Measurements from ENCODE around the gene ZCCHC8.
"Not testable (repeated sequence)": the region's sequence is repeated elsewhere in the genome, so short reads cannot be mapped to it uniquely, and the experiment has no call there.

ZCCHC8 gene

GRCh38 chr12:122469856-122470255 lies 30.9 kb downstream of the ZCCHC8 start:
- DNase-seq, result not testable (repeated sequence)

- DNase-seq, result no peak
Observed at GRCh38 chr12:122467983-122468382, 32.7 kb downstream of the ZCCHC8 start.

GRCh38 chr12:122464317-122465042 lies 36.3 kb downstream of the ZCCHC8 start:
- DNase-seq, result not testable (repeated sequence)

- DNase-seq, result no peak
Observed at GRCh38 chr12:122460641-122461040, 40.1 kb downstream of the ZCCHC8 start.

GRCh38 chr12:122460061-122460460 lies 40.7 kb downstream of the ZCCHC8 start:
- DNase-seq, result no peak

- no peak for DNase-seq
Observed at GRCh38 chr12:122459211-122459610, 41.5 kb downstream of the ZCCHC8 start.

GRCh38 chr12:122458105-122459035 lies 42.4 kb downstream of the ZCCHC8 start:
- no peak for DNase-seq

GRCh38 chr12:122457627-122458026 lies 43.1 kb downstream of the ZCCHC8 start:
- DNase-seq, result no peak

- no peak for DNase-seq
Observed at GRCh38 chr12:122454739-122455138, 46.0 kb downstream of the ZCCHC8 start.

GRCh38 chr12:122454250-122454721 lies 46.4 kb downstream of the ZCCHC8 start:
- DNase-seq, result no peak

GRCh38 chr12:122452701-122453285 lies 47.9 kb downstream of the ZCCHC8 start:
- no peak for DNase-seq

- DNase-seq, result no peak
Observed at GRCh38 chr12:122449317-122449716, 51.4 kb downstream of the ZCCHC8 start.

GRCh38 chr12:122447825-122448224 lies 52.9 kb downstream of the ZCCHC8 start:
- not testable (repeated sequence) for DNase-seq

- DNase-seq, result not testable (repeated sequence)
Observed at GRCh38 chr12:122446390-122446789, 54.3 kb downstream of the ZCCHC8 start.

- not testable (repeated sequence) for DNase-seq
Observed at GRCh38 chr12:122444071-122444470, 56.7 kb downstream of the ZCCHC8 start.

- DNase-seq, result not testable (repeated sequence)
Observed at GRCh38 chr12:122438822-122439221, 61.9 kb downstream of the ZCCHC8 start.

GRCh38 chr12:122437656-122438121 lies 63.0 kb downstream of the ZCCHC8 start:
- DNase-seq, result no peak

- DNase-seq, result no peak
Observed at GRCh38 chr12:122435186-122435585, 65.5 kb downstream of the ZCCHC8 start.

GRCh38 chr12:122429043-122429442 lies 71.7 kb downstream of the ZCCHC8 start:
- DNase-seq, result not testable (repeated sequence)

GRCh38 chr12:122427403-122427802 lies 73.3 kb downstream of the ZCCHC8 start:
- no peak for DNase-seq

GRCh38 chr12:122423258-122424165 lies 77.2 kb downstream of the ZCCHC8 start:
- no peak for DNase-seq

GRCh38 chr12:122422730-122423257 lies 77.9 kb downstream of the ZCCHC8 start:
- peak; percentile 18 for DNase-seq
